PC-9 (cell line): ENCODE data around the gene TMEM138. TPM values are rescaled to one million over a fixed set of nuclear protein-coding genes. Genes with fewer than 3 reads are reported as not detected.

Experiments used
- BruUV-seq: library from RNA; stranded (reverse); fragments of 400-500 nt; replicated peaks from 2 replicates; lab custom pipeline; 2021; lab: Mats Ljungman, UMichigan
- CTCF ChIA-PET: fragments of 300-600 bp; sonication (Branson Sonifier 250); formaldehyde crosslinking; loops from one replicate; lab custom pipeline; 2022; ENCODE audit warnings: antibody characterized with exemption; lab: Charles Lee
- POLR2A ChIA-PET: fragments of 300-600 bp; sonication (Branson Sonifier 250); formaldehyde crosslinking; loops from one replicate; lab custom pipeline; 2022; ENCODE audit warnings: antibody characterized with exemption; ENCODE audit not compliant: unreplicated experiment; lab: Charles Lee
- DNase-seq, 2 experiments: peaks; one replicate each; pipeline versions ENCODE4 v3.0.0 to v3.0.0-alpha.2; 2015 to 2022; ENCODE audit warnings: mixed read lengths in 1 of 2
- H2AFZ ChIP-seq: fragments of 200-600 bp; sonication (generic); 2 replicates; pipeline ENCODE4 v1.8.1; 2017; ENCODE audit warnings: antibody characterized with exemption
- H3F3A ChIP-seq: fragments of 200-600 bp; sonication (generic); 2 replicates; pipeline ENCODE4 v1.8.1; 2017; ENCODE audit warnings: antibody characterized with exemption, mild to moderate bottlenecking, low read depth; ENCODE audit not compliant: insufficient read depth
- H3K27ac ChIP-seq: fragments of 200-600 bp; sonication (generic); 2 replicates; pipeline ENCODE4 v1.6.1; 2016; ENCODE audit warnings: mixed run types
- H3K27me3 ChIP-seq: fragments of 200-600 bp; sonication (generic); 2 replicates; pipeline ENCODE4 v1.6.1; 2016; ENCODE audit warnings: low read depth, mixed run types; ENCODE audit not compliant: insufficient read depth
- H3K36me3 ChIP-seq: fragments of 200-600 bp; sonication (generic); 2 replicates; pipeline ENCODE4 v1.6.1; 2016; ENCODE audit warnings: low read depth, mixed run types
- H3K4me1 ChIP-seq: fragments of 200-600 bp; sonication (generic); replicated peaks from 2 replicates; pipeline ENCODE4 v1.6.1; 2016; ENCODE audit warnings: mixed run types; ENCODE audit not compliant: insufficient read depth
- H3K4me2 ChIP-seq: fragments of 200-600 bp; sonication (generic); 2 replicates; pipeline ENCODE4 v1.6.1; 2017; ENCODE audit warnings: mixed run types
- H3K4me3 ChIP-seq: fragments of 200-600 bp; sonication (generic); 2 replicates; pipeline ENCODE4 v1.6.1; 2016; ENCODE audit warnings: mixed run types
- H3K79me2 ChIP-seq: fragments of 200-600 bp; sonication (generic); 2 replicates; pipeline ENCODE4 v1.6.1; 2017; ENCODE audit warnings: low read depth, mixed run types
- H3K9me2 ChIP-seq: fragments of 200-600 bp; sonication (generic); 2 replicates; pipeline ENCODE4 v1.8.1; 2017; ENCODE audit warnings: mild to moderate bottlenecking; ENCODE audit not compliant: insufficient read depth
- H3K9me3 ChIP-seq: fragments of 200-600 bp; sonication (generic); 2 replicates; pipeline ENCODE4 v1.8.1; 2016; ENCODE audit warnings: low read depth; ENCODE audit not compliant: insufficient read depth
- H4K20me1 ChIP-seq: fragments of 200-600 bp; sonication (generic); 2 replicates; pipeline ENCODE4 v1.8.1; 2017; ENCODE audit not compliant: insufficient read depth
- EZH2 ChIP-seq: fragments of 200-600 bp; sonication (generic); IDR thresholded peaks from 2 replicates; pipeline ENCODE4 v1.8.0; 2017; ENCODE audit warnings: antibody characterized with exemption, low read depth
- intact Hi-C: fragments of 100-400 bp; cut with micrococcal nuclease; formaldehyde crosslinking; loops from one replicate; pipeline ENCODE4 v1.10.0; 2022; ENCODE audit not compliant: unreplicated experiment
- total RNA-seq: library from RNA; stranded (reverse); gene quantifications from 2 replicates; pipeline ENCODE4 v1.2.3, GENCODE V29; 2021
- TF ChIP-seq, protein P1 (sequence below): fragments of 200-600 bp; sonication (generic); conservative IDR thresholded peaks from 2 replicates; pipeline ENCODE4 v1.6.1; 2017; ENCODE audit warnings: mixed run types, antibody characterized with exemption, mild to moderate bottlenecking, moderate library complexity

Gene TMEM138
- total RNA-seq, 1 experiment from 2014 or later, result 46.1 TPM

DNA sequence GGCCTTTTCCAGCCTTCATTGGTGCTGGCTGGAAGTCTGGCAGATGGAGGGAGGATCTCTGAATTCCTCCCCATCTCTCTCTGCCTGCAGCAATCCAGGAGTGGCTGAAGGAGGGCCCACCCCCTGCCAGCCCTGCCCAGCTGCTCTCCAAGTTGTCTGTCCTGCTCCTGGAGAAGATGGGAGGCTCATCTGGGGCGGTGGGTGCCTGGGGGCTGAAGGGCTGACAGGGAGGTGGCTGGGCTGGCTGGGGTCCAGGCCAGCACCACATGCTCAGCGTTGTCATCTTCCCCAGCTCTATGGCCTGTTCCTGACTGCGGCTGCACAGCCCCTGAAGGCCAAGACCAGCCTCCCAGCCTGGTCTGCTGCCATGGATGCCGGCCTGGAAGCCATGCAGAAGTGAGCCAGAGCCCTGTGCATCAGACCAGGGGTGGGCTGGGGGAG is 17.0 kb upstream of the TMEM138 start:
- no peak overlapping the region for H3K4me2 ChIP-seq
- H3K27me3 ChIP-seq, result no peaks in the 10 kb centered on the region
- no peaks in the 10 kb centered on the region for H3K36me3 ChIP-seq
- H3K4me1 ChIP-seq, result no peaks in the 10 kb centered on the region
- H4K20me1 ChIP-seq, result no peaks in the 10 kb centered on the region
- ChIA-PET POLR2A (no interaction called here), CTCF (interaction anchor here (0.6 kb wide), 1 partner anchor 16 kb away, joined by 3 read pairs; no protein-coding TSS in a partner anchor)
- H2AFZ ChIP-seq, result no peak overlapping the region
- intact Hi-C loops, result no loop called here
- no peaks in the 10 kb centered on the region for H3K9me2 ChIP-seq
- no TSS peak for BruUV-seq
- H3K27ac ChIP-seq, result no peak overlapping the region
- no peaks in the 10 kb centered on the region for H3K79me2 ChIP-seq
- H3K4me3 ChIP-seq, result no peak overlapping the region
- no peak for DNase-seq
- H3F3A ChIP-seq, result no peaks in the 10 kb centered on the region
- H3K9me3 ChIP-seq, result no peaks in the 10 kb centered on the region
- TF ChIP-seq EZH2, result no peak
- TF ChIP-seq, protein P1, sequence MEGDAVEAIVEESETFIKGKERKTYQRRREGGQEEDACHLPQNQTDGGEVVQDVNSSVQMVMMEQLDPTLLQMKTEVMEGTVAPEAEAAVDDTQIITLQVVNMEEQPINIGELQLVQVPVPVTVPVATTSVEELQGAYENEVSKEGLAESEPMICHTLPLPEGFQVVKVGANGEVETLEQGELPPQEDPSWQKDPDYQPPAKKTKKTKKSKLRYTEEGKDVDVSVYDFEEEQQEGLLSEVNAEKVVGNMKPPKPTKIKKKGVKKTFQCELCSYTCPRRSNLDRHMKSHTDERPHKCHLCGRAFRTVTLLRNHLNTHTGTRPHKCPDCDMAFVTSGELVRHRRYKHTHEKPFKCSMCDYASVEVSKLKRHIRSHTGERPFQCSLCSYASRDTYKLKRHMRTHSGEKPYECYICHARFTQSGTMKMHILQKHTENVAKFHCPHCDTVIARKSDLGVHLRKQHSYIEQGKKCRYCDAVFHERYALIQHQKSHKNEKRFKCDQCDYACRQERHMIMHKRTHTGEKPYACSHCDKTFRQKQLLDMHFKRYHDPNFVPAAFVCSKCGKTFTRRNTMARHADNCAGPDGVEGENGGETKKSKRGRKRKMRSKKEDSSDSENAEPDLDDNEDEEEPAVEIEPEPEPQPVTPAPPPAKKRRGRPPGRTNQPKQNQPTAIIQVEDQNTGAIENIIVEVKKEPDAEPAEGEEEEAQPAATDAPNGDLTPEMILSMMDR, result no peak

DNA sequence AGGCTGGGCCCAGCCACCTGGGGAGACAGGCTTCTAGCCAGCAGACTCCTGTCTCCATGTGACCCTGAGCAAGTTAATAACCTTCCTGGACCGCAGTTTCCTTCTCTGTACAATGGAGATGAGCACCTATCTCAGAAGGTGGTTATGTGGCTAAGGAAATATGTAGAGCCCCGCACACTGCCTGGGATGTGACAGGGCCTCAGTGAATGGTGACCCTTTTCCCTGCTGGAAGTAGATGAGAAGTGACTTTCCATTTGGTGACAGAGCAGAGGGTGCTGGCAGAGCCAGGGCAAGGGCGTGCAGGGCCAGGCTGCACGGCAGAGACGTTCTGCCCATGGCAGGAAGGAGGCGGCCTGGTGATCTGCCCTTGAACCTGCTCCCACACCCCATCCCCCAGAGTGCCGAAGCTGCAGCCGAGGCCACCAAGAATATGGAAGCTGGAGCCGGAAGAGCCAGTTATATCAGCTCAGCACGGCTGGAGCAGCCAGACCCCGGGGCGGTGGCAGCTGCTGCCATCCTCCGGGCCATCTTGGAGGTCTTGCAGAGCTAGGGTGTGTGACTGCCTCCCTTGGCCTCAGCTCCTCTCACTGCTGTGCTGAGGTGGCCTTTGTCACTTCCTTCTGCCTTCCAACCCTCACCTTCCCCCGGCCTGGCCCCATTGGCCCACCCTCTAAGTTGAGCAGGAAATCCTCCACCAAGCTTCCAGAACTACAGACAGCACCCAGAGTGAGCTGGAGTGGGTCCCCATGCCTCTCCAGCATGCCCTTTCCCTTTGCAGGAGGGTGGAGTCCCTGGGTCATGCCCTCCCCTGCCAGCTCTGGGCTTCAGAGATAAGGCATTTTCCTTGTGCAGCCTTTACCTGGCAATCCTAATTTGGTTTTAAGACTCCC is 16.0 kb upstream of the TMEM138 start:
- Histone ChIP-seq H3F3A (no peaks in the 10 kb centered on the region), H3K27me3 (no peaks in the 10 kb centered on the region), H3K79me2 (no peaks in the 10 kb centered on the region), H3K9me2 (no peaks in the 10 kb centered on the region), H4K20me1 (no peaks in the 10 kb centered on the region), H3K4me1 (no peaks in the 10 kb centered on the region), H3K4me2 (no peak overlapping the region), H3K36me3 (0 out of 2 replicates have a peak, but pooled peaks cover 7% of the 10 kb centered on the region), H3K4me3 (no peak overlapping the region), H2AFZ (no peak overlapping the region), H3K9me3 (no peaks in the 10 kb centered on the region), H3K27ac (no peak overlapping the region)
- no TSS peak for BruUV-seq
- ChIA-PET POLR2A (interaction anchor here (0.7 kb wide), 1 partner anchor 360 kb away, joined by 3 read pairs; no protein-coding TSS in a partner anchor), CTCF (interaction anchor here (0.6 kb wide), 1 partner anchor 15 kb away, joined by 3 read pairs; no protein-coding TSS in a partner anchor)
- DNase-seq, result no peak
- TF ChIP-seq EZH2, result no peak
- TF ChIP-seq, protein P1, result no peak
- intact Hi-C loops, result no loop called here

DNA sequence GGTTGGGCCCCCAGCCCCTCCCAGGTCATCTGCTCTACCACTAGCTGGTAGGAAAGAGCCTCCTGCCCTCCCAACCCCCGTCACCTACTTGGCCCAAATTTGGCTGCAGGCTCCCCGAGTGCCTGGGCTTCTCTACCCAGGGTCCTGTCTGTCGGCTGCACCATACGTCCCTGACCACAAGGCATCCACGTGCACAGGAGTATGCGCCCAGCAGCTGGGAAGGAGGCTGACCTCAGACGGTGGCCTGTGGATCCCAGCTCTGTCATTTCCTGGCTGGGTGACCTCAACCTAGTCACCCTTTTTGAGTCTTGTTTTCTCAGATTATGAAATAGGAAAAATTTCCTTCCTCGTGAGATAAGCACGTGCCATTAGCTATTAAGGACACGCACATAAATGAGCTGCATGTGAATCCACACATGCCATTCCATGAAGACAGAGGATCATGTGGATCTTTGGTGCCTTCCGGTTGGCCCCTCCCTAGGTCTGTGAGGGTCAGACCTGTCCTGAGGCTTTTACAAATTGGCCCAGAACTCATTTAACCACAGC is 14.2 kb upstream of the TMEM138 start:
- no peak overlapping the region for H3K27ac ChIP-seq
- no peak for TF ChIP-seq EZH2
- TF ChIP-seq, protein P1, result no peak
- 0 out of 2 replicates have a peak, but pooled peaks cover 7% of the 10 kb centered on the region for H3K36me3 ChIP-seq
- no peaks in the 10 kb centered on the region for H3K9me2 ChIP-seq
- H3K27me3 ChIP-seq, result no peaks in the 10 kb centered on the region
- H3K79me2 ChIP-seq, result no peaks in the 10 kb centered on the region
- no peak overlapping the region for H2AFZ ChIP-seq
- no peak overlapping the region for H3K4me3 ChIP-seq
- no peak for DNase-seq
- 0 out of 2 replicates have a peak, but pooled peaks cover 4% of the 10 kb centered on the region for H3F3A ChIP-seq
- BruUV-seq, result no TSS peak
- no peak overlapping the region for H3K4me2 ChIP-seq
- intact Hi-C loops, result no loop called here
- H4K20me1 ChIP-seq, result no peaks in the 10 kb centered on the region
- H3K9me3 ChIP-seq, result no peaks in the 10 kb centered on the region
- ChIA-PET POLR2A (interaction anchor here (0.7 kb wide), 1 partner anchor 65 kb away, joined by 3 read pairs; no protein-coding TSS in a partner anchor), CTCF (interaction anchor here (0.5 to 0.7 kb wide), 2 partner anchors 15 to 111 kb away, joined by 3 to 6 read pairs; no protein-coding TSS in a partner anchor)
- no peaks in the 10 kb centered on the region for H3K4me1 ChIP-seq
